GM19395 (cell line): Measurements from ENCODE around the gene PALD1.

ENCODE experiments used
- ATAC-seq: cut with Tn5 transposase; IDR thresholded peaks from one replicate; pipeline ENCODE4 v1.9.1; 2021; ENCODE audit warnings: mild to moderate bottlenecking, moderate library complexity; ENCODE audit not compliant: unreplicated experiment

Gene PALD1

DNA sequence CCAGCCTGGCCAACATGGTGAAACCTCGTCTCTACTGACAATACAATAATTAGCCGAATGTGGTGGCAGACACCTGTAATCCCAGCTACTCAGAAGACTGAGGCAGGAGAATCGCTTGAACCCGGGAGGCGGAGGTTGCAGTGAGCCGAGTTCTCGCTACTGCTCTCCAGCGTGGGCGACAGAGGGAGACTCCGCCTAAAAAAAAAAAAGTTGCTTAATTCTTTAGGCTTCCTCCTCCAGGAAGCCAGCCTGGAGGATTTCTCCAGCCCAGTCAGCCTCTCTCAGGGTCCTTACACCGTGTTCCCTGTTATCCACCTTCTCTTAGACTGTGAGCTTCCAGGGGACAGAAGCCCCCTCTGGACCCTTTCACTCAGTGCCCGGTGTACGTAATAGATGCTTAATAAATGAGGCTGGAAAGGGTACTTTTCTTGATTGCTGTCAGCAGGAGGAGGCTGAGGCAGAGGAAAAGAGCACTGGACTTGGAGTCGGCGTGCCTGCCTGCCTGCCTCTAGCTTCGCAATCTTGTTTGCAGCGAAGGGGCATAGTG is 20.7 kb upstream of the PALD1 start:
- no peak for ATAC-seq

GRCh38 chr10:70458329-70459060 is 20.1 kb upstream of the PALD1 start:
- ATAC-seq: no peak

- ATAC-seq: no peak
These were observed 19.4 kb upstream of the PALD1 start for GRCh38 chr10:70459061-70459773.

GRCh38 chr10:70459774-70460490 is 18.6 kb upstream of the PALD1 start:
- no peak for ATAC-seq

DNA sequence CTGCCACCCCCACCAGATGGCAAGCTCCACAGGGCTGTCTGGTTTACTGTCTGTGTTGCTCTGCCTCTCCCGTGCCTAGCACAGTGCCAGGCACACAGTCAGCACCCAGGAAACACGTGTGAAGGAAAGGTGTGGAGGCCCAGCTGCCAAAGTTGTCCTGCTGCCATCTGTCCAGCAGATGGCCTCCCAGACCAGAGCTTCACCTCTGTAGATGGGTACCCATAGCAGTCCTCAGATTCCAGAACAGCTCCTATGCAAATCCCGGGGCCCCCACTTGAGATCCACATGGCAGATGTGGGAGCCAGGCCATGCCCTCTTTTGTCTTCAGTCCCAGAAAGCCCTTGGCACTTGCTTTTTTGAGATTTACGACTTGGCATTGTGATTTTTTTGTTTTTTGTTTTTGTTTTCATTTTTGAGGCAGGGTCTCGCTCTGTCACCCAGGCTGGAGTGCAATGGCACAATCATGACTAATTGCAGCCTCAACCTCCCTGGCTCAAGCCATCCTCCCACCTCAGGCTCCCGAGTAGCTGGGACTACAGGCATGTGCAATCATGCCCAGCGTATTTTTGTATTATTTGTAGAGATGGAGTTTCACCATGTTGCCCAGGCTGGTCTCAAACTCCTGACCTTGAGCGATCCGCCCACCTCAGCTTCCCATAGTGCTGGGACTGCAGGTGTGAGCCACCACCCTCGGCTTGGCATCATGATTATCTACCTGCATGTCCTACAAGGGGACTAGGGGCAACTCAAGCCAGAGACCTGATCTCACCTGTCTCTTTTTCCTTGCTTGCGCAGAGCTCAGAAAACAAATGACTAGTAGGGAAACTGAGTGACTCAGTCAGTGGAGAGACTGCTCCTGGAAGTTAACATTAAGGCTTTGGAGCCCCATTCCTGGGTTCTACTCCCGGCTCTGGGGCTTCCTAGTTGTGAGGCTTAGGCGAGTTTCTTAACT is 16.9 kb upstream of the PALD1 start:
- ATAC-seq: no peak

GRCh38 chr10:70462349-70462984 is 16.1 kb upstream of the PALD1 start:
- ATAC-seq: no peak

DNA sequence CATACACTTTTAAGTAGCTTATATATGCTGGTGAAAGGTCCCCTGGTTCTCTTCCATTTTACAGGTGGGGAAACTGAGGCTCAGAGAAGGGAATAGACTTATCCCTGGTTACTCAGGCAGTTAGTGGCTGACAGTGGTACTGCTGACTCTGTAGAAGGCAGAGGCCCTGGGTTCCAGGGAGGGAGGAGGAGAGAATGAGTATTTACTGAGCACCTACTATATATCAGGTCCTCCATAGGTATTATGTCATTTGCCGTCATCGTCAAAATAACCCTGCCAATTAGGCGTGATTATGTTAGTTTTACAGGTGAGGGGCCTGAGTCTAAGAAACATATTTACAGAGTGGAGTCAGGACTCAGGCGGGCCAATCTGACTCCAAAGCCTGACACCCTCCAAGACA is 13.3 kb upstream of the PALD1 start:
- no peak for ATAC-seq

DNA sequence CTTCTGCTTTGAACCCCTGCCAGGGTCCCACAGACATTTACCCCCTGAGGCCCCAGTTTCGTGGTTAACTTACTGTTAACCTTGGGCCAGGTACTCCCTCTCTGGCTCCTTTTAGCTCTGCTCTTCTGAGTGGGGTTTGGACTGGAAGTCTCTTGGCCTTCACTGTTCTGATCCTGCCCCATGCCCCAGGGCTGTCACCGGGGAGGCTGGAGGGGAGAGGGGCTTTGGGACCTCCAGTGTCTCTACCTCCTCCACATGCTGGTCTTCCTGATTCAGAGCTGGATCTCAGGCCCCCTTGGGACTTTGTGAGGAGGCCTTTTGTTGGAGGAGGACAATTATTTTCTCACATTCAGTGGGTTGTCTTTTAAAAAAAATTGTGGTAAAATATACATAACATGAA is 12.7 kb upstream of the PALD1 start:
- no peak for ATAC-seq

GRCh38 chr10:70466951-70467350 is 11.6 kb upstream of the PALD1 start:
- ATAC-seq: no peak

- no peak for ATAC-seq
These were observed 5.6 kb upstream of the PALD1 start for GRCh38 chr10:70472799-70473454.

GRCh38 chr10:70474780-70475179 is 3.8 kb upstream of the PALD1 start:
- ATAC-seq: no peak

- no peak for ATAC-seq
These were observed 2.9 kb upstream of the PALD1 start for GRCh38 chr10:70475661-70476060.

DNA sequence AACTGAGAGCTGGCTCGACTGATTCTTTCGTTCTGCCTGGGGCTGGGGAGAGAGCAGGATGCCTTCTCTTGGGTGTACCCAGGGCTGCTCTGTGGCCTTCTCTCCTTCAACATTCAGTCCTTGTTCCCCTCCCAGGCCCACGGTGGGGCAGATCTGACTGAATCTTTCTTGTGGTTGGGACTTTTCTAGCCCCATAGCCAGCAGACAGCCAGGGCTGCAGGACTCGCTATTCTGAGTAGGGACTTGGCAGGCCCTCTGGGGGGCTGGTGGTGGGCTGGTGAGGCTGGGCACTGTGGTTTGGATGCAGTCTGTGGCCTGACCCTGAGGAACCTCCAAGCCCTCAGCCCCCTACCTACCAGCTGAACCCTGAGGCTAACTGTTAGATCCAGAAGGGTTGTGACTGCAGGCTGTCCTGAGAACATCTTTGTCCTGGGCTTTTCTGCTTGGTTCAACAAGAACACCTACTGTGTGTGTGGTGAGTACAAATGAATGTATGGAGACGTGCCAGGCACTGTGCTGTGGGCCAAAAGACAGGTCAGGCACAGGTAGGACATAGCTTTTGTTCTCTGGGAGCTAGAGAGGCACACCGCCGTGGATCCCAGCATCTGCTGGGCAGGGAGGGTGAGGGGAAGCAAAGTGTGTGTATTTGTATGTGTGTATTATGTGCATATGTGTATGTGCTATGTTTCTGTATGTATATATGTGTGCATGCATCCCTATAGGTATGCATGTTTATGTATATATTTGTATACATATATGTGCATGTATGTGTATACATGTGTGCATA is 2.1 kb upstream of the PALD1 start:
- ATAC-seq: no peak

- ATAC-seq: no peak
These were observed 855 bp upstream of the PALD1 start for GRCh38 chr10:70477661-70478162.

DNA sequence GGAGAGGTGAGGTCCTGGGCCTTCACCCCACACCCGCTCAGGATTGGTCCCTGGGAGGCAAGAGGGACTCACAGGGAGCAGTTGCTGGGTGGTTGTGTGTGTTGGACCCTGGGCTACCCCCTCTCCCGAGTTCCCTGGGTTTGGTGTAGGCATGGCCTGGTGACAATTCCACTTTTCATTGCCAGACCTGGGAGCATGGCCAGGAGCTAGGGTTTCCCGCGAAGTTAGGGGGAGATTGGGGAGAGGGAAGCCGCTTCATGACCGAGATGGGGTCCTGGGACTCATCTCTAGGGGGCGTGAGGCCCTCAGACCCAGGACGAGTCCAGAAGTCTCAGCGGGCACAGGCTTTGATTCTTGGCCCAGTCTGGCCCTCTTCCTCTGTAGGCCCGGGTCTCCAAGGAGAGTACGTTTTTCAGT is 606 bp downstream of the PALD1 start:
- no peak for ATAC-seq

DNA sequence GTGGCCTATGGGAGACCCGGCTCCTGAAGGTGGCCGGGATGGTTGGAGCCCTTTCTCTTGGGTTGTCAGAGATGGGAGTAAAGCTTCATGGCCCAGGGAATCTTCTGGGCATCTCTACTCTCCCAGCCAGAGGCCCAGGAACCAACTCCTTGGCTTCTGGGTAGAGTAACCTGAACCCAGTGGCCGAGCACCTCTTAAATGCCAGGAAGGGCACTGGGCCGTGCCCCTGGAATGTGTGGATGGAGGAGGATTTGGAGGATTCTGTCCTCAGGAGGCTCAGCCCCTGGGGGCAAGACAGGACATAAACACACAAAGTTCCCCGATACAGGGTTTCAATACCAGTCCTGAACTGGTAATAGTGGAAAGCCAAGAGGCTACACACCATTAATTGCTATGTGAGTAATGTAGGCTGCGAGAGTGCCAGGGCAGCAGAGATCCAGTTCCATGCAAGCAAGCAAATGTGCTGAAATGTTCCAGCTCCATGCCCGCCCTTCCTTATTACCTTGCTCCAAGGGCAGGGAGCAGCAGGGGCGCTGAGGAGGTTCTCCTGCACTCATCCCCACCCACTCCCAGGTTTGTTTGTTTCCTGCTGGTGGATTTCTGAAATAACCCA is 1.2 kb downstream of the PALD1 start:
- ATAC-seq: no peak

DNA sequence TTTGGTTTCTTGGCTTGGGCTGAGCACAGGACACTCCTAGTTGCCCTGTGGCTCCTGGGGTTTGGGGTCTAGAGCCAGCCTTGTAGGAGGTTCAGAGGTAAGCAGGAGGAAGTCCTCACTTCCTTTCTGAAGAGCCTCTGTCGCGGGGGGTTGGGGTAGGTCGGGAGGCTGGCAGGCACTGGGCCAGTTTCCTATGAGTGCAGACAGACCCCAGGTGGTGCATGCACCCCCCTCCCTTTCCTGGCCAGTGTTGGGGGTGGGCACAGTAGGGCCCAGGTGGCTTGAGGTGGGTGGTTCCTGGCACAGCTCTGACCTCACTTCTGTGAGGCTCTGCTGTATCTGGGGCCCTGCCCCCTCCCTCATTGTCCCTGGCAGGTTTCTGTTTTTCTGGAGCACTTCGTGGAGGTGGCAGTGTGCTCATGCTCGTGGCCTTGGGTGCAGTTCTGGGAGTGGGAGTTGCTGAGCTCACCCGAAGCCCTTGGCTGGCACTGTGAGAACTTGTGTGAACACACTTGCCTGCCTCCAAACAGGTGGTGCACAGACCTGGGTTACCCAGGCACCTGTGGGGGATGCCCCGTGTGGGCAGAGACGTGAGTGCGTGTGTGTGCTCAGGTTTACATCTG is 1.8 kb downstream of the PALD1 start:
- peak; percentile 43 for ATAC-seq

DNA sequence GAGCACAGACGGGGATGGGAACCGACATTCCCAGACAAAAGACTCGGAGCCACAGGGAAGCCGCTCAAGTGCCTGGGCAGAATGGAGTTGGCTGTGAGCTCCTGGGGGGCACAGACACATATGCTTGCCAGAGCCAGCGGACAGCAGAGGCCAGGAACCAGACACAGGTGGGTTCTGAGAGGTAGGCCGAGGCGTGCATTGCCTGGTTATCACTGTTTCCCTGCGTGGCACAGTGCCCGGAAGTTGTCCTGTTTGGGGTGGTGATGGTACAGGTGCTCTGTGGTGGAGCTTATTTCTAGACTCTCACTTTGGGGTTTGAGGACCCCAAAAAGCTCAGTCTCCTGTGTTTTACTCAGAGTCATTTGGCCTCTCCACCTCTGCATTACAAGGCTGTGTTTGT is 2.5 kb downstream of the PALD1 start:
- ATAC-seq: no peak
